GM10266 (cell line): ENCODE measurements around the gene OR6B2.

Experiments
- DNase-seq: peaks from one replicate; pipeline ENCODE4 v3.0.0; 2012; ENCODE audit errors: extremely low spot score
- CTCF ChIP-seq: IDR thresholded peaks from 2 replicates; pipeline ENCODE4 v1.5.1; 2012; ENCODE audit warnings: mild to moderate bottlenecking, low read depth; ENCODE audit not compliant: control insufficient read depth, insufficient read depth; ENCODE audit errors: missing control alignments

Gene OR6B2

GRCh38 chr2:240041363-240041762 lies 11.1 kb upstream of the OR6B2 start:
- DNase-seq = no peak

GRCh38 chr2:240037358-240037757 lies 7.1 kb upstream of the OR6B2 start:
- TF ChIP-seq CTCF = no peak
- DNase-seq = no peak

More at GRCh38 chr2:240041363-240041762, 11.1 kb upstream of the OR6B2 start:
- TF ChIP-seq CTCF = no peak

GRCh38 chr2:240033330-240033678 lies 3.1 kb upstream of the OR6B2 start:
- TF ChIP-seq CTCF = no peak
- DNase-seq = no peak

GRCh38 chr2:240032406-240033329 lies 2.4 kb upstream of the OR6B2 start:
- DNase-seq = no peak

GRCh38 chr2:240024766-240025165 lies 5.5 kb downstream of the OR6B2 start:
- no peak for TF ChIP-seq CTCF
- no peak for DNase-seq

More at GRCh38 chr2:240032406-240033329, 2.4 kb upstream of the OR6B2 start:
- TF ChIP-seq CTCF = no peak

- DNase-seq = no peak
These were observed 6.4 kb downstream of the OR6B2 start for GRCh38 chr2:240023792-240024191.

More at GRCh38 chr2:240023792-240024191, 6.4 kb downstream of the OR6B2 start:
- no peak for TF ChIP-seq CTCF
